H1 (cell line): ENCODE measurements around the gene NUDT7. TPM values are rescaled to one million over a fixed set of nuclear protein-coding genes. Genes with fewer than 3 reads are reported as not detected.

Experiments used
- CTCF ChIA-PET: fragments of 300-600 bp; sonication (Branson Sonifier 250); formaldehyde crosslinking; loops from one replicate; lab custom pipeline; 2021; ENCODE audit not compliant: partially characterized antibody; lab: Charles Lee
- POLR2A ChIA-PET: fragments of 300-600 bp; sonication (Branson Sonifier 250); formaldehyde crosslinking; loops from one replicate; lab custom pipeline; 2021; ENCODE audit warnings: inconsistent platforms; ENCODE audit not compliant: partially characterized antibody; lab: Charles Lee
- DNase-seq, 2 experiments: peaks; one replicate each; pipeline versions ENCODE4 v3.0.0 to v3.0.0-alpha.2; 2010 to 2022; ENCODE audit warnings: low spot score in 2 of 2, low read depth in 1 of 2, mixed read lengths in 1 of 2
- FAIRE-seq: peaks from 2 replicates; lab custom pipeline; 2011; peaks lifted over from hg19 to GRCh38; lab: Jason Lieb, UNC
- H2AFZ ChIP-seq: 2 replicates; pipeline ENCODE4 v1.8.1; 2012; ENCODE audit warnings: low read length, inconsistent platforms
- H2AK5ac ChIP-seq: 2 replicates; pipeline ENCODE4 v1.6.1; 2013; ENCODE audit warnings: low read depth, low read length
- H2BK120ac ChIP-seq: replicated peaks from 2 replicates; pipeline ENCODE3; 2013; ENCODE audit warnings: low read depth, low read length, inconsistent platforms
- H2BK12ac ChIP-seq: 2 replicates; pipeline ENCODE4 v1.6.1; 2013; ENCODE audit warnings: low read depth, low read length
- H2BK15ac ChIP-seq: 2 replicates; pipeline ENCODE4 v1.6.1; 2013; ENCODE audit warnings: low read length
- H2BK20ac ChIP-seq: 2 replicates; pipeline ENCODE4 v1.6.1; 2013; ENCODE audit warnings: low read length
- H2BK5ac ChIP-seq: 2 replicates; pipeline ENCODE4 v1.6.1; 2013; ENCODE audit warnings: low read depth, low read length
- H3K14ac ChIP-seq: 2 replicates; pipeline ENCODE4 v1.6.1; 2013; ENCODE audit warnings: inconsistent platforms; ENCODE audit not compliant: insufficient read length
- H3K18ac ChIP-seq: 2 replicates; pipeline ENCODE4 v1.6.1; 2013; ENCODE audit warnings: low read length; ENCODE audit errors: extremely low read depth
- H3K23ac ChIP-seq: 2 replicates; pipeline ENCODE4 v1.6.1; 2013; ENCODE audit warnings: inconsistent platforms; ENCODE audit not compliant: insufficient read length
- H3K23me2 ChIP-seq: 2 replicates; pipeline ENCODE4 v1.6.1; 2013; ENCODE audit warnings: low read depth, low read length
- H3K27ac ChIP-seq: 2 replicates; pipeline ENCODE4 v1.6.1; 2011; ENCODE audit warnings: low read depth, low read length, inconsistent platforms
- H3K27me3 ChIP-seq, 4 experiments: replicated peaks in 1 of 4; 1 replicate in 1 of 4; 2 replicates in 3 of 4; pipeline versions ENCODE4 v1.6.1 to v1.8.1; 2011 to 2013; ENCODE audit warnings: low read length in 3 of 4, mild to moderate bottlenecking in 3 of 4, inconsistent platforms in 2 of 4, mixed read lengths in 2 of 4, moderate library complexity in 1 of 4; ENCODE audit not compliant: control insufficient read depth in 3 of 4, insufficient read depth in 3 of 4; ENCODE audit errors: extremely low read depth in 1 of 4
- H3K36me3 ChIP-seq, 4 experiments: 2 replicates each; pipeline versions ENCODE4 v1.6.1 to v1.8.1; 2011 to 2013; ENCODE audit warnings: mild to moderate bottlenecking in 4 of 4, low read length in 3 of 4, moderate library complexity in 2 of 4, control low read depth in 1 of 4, inconsistent platforms in 1 of 4; ENCODE audit not compliant: insufficient read depth in 4 of 4, control insufficient read depth in 2 of 4
- H3K4ac ChIP-seq: replicated peaks from 2 replicates; pipeline ENCODE3; 2013; ENCODE audit warnings: low read length, low read depth, mixed read lengths, inconsistent platforms; ENCODE audit not compliant: insufficient read length
- H3K4me1 ChIP-seq, 4 experiments: replicated peaks in 1 of 4; 1 replicate in 1 of 4; 2 replicates in 3 of 4; pipeline versions ENCODE4 v1.6.1 to v1.8.1; 2011 to 2013; ENCODE audit warnings: low read length in 3 of 4, inconsistent platforms in 2 of 4, mixed read lengths in 1 of 4; ENCODE audit not compliant: insufficient read depth in 4 of 4, control insufficient read depth in 3 of 4
- H3K4me2 ChIP-seq, 2 experiments: 2 replicates each; pipeline versions ENCODE4 v1.6.1 to v1.8.1; 2011 to 2013; ENCODE audit warnings: low read depth in 2 of 2, low read length in 2 of 2, control low read depth in 1 of 2, inconsistent platforms in 1 of 2, mild to moderate bottlenecking in 1 of 2; ENCODE audit not compliant: insufficient read depth in 1 of 2
- H3K4me3 ChIP-seq, 4 experiments: fragments of 200-600, 300-600 bp in 1 of 4; sonication (generic), shearing (Covaris generic), sonication (Bioruptor Twin) in 1 of 4; 2 replicates each; pipeline versions ENCODE4 v1.5.1 to v1.8.1; 2011 to 2016; ENCODE audit warnings: low read length in 4 of 4, low read depth in 3 of 4, control low read depth in 2 of 4, inconsistent platforms in 2 of 4, mild to moderate bottlenecking in 2 of 4, mixed read lengths in 1 of 4, moderate library complexity in 1 of 4; ENCODE audit not compliant: insufficient read depth in 2 of 4; ENCODE audit errors: extremely low read depth in 1 of 4
- H3K56ac ChIP-seq: replicated peaks from 2 replicates; pipeline ENCODE3; 2013; ENCODE audit warnings: low read depth, mild to moderate bottlenecking, mixed read lengths, low read length, inconsistent platforms; ENCODE audit not compliant: insufficient read length
- H3K79me1 ChIP-seq: 2 replicates; pipeline ENCODE4 v1.6.1; 2013; ENCODE audit warnings: low read depth, low read length, control low read depth
- H3K79me2 ChIP-seq, 2 experiments: 2 replicates each; pipeline versions ENCODE4 v1.6.1 to v1.8.1; 2012 to 2013; ENCODE audit warnings: low read length in 2 of 2, mild to moderate bottlenecking in 2 of 2, inconsistent platforms in 1 of 2; ENCODE audit not compliant: insufficient read depth in 2 of 2, control insufficient read depth in 1 of 2
- H3K9ac ChIP-seq, 4 experiments: replicated peaks in 1 of 4; 1 replicate in 1 of 4; 2 replicates in 3 of 4; pipeline versions ENCODE4 v1.6.1 to v1.8.1; 2011 to 2013; ENCODE audit warnings: low read depth in 3 of 4, low read length in 3 of 4, control low read depth in 2 of 4, mild to moderate bottlenecking in 2 of 4, moderate library complexity in 2 of 4, inconsistent platforms in 1 of 4; ENCODE audit errors: extremely low read depth in 1 of 4
- H3K9me3 ChIP-seq, 2 experiments: 2 replicates each; pipeline versions ENCODE4 v1.6.1 to v1.8.1; 2012 to 2013; ENCODE audit warnings: mild to moderate bottlenecking in 2 of 2, moderate library complexity in 2 of 2, control low read depth in 1 of 2, inconsistent platforms in 1 of 2, low read depth in 1 of 2, low read length in 1 of 2, mixed read lengths in 1 of 2; ENCODE audit not compliant: insufficient read depth in 2 of 2
- H4K20me1 ChIP-seq, 2 experiments: replicated peaks in 1 of 2; 2 replicates each; pipeline versions ENCODE3 to v1.8.1; 2011 to 2013; ENCODE audit warnings: inconsistent platforms in 2 of 2, low read length in 2 of 2, mild to moderate bottlenecking in 1 of 2; ENCODE audit not compliant: insufficient read depth in 2 of 2, control insufficient read depth in 1 of 2
- H4K5ac ChIP-seq: 2 replicates; pipeline ENCODE4 v1.6.1; 2013; ENCODE audit warnings: low read length, low read depth, mixed read lengths, inconsistent platforms; ENCODE audit not compliant: insufficient read length
- H4K8ac ChIP-seq: 2 replicates; pipeline ENCODE4 v1.8.0; 2013; ENCODE audit warnings: mild to moderate bottlenecking, moderate library complexity, low read length, inconsistent platforms; ENCODE audit not compliant: insufficient read depth; ENCODE audit errors: extremely low read depth
- H4K91ac ChIP-seq: replicated peaks from 2 replicates; pipeline ENCODE3; 2013; ENCODE audit warnings: low read length, mixed read lengths, inconsistent platforms; ENCODE audit not compliant: insufficient read length
- BRCA1 ChIP-seq: IDR thresholded peaks from 2 replicates; pipeline ENCODE4 v1.6.1; 2012; ENCODE audit warnings: low read depth, low read length, improper control_type of control experiment
- CTBP2 ChIP-seq: IDR thresholded peaks from 2 replicates; pipeline ENCODE4 v1.7.0; 2011; ENCODE audit warnings: borderline replicate concordance, mild to moderate bottlenecking, moderate library complexity, mixed read lengths, low read length; ENCODE audit not compliant: insufficient read depth, insufficient read length
- CTCF ChIP-seq, 3 experiments: IDR thresholded peaks; 1 replicate in 2 of 3; 2 replicates in 1 of 3; pipeline versions ENCODE4 v1.5.1 to v1.6.1; 2011; ENCODE audit warnings: low read length in 3 of 3, mild to moderate bottlenecking in 3 of 3, inconsistent platforms in 2 of 3, low read depth in 1 of 3, moderate library complexity in 1 of 3; ENCODE audit not compliant: insufficient read depth in 1 of 3; ENCODE audit errors: control extremely low read depth in 1 of 3
- KDM4A ChIP-seq: IDR thresholded peaks from one replicate; pipeline ENCODE4 v1.7.1; 2012; ENCODE audit warnings: low read depth, mild to moderate bottlenecking, moderate library complexity, low read length, inconsistent platforms; ENCODE audit not compliant: severe bottlenecking
- MAFK ChIP-seq: IDR thresholded peaks from 2 replicates; pipeline ENCODE4 v1.6.1; 2012; ENCODE audit warnings: low read depth, mild to moderate bottlenecking, improper control_type of control experiment, low read length
- RNF2 ChIP-seq: fragments of 200-900, 300-1000 bp; sonication (generic); IDR thresholded peaks from 2 replicates; pipeline ENCODE4 v1.7.1; 2016; ENCODE audit warnings: borderline replicate concordance, low read depth, mild to moderate bottlenecking, antibody characterized with exemption, low read length; ENCODE audit not compliant: poor library complexity, severe bottlenecking; ENCODE audit errors: missing control alignments
- SAP30 ChIP-seq: fragments of 300-600 bp; sonication (generic); IDR thresholded peaks from 2 replicates; pipeline ENCODE4 v1.7.1; 2012; ENCODE audit warnings: low read length, moderate library complexity, mild to moderate bottlenecking, inconsistent platforms; ENCODE audit not compliant: insufficient read depth, insufficient replicate concordance
- YY1 ChIP-seq: IDR thresholded peaks from 2 replicates; pipeline ENCODE4 v1.6.1; 2011; ENCODE audit warnings: low read depth, mild to moderate bottlenecking, low read length
- WGBS, 2 experiments: shearing (Covaris generic) in 1 of 2; methylation state at CpG; one replicate each; pipeline versions ENCODE4 v1.1.6 to v1.1.7; 2013 to 2015; ENCODE audit warnings: low lambda C conversion rate in 2 of 2, mixed read lengths in 2 of 2, inconsistent platforms in 1 of 2, low coverage in 1 of 2, missing lambda C conversion rate in 1 of 2; ENCODE audit not compliant: insufficient replicate concordance in 2 of 2, insufficient coverage in 1 of 2, insufficient read length in 1 of 2; ENCODE audit errors: extremely low coverage in 1 of 2, missing lambda C conversion rate in 1 of 2; 5-methylcytosine and 5-hydroxymethylcytosine counted together
- polyA plus RNA-seq, 7 experiments: library from polyadenylated mRNA; depleted of rRNA in 3 of 7; stranded (reverse) in 5 of 7; unstranded in 2 of 7; fragments of >200 nt in 5 of 7; fragments of 200-250 nt in 2 of 7; gene quantifications; 1 replicate in 5 of 7; 2 replicates in 1 of 7; 4 replicates in 1 of 7; pipeline versions ENCODE4 v1.2.1 to v1.2.3, GENCODE V29; 2011 to 2013; ENCODE audit warnings: missing spikeins in 2 of 7, mixed read lengths in 2 of 7
- total RNA-seq: library from RNA; stranded (reverse); fragmentation: NEBNext Ultra II Directional; extraction: Animal tissue kit (Norgen Biotek cat#: 25700); gene quantifications from 2 replicates; pipeline ENCODE4 v1.2.1, GENCODE V29; 2021

NUDT7 gene
- total and polyA plus RNA-seq, 2 of the 8 experiments (the other 6 are each of a cell fraction or from before 2014, with no cell fraction given): 8.8 to 19.7 TPM

- H3K36me3 ChIP-seq: no peaks in the 10 kb centered on the region
- H3K27me3 ChIP-seq: no peaks in the 10 kb centered on the region
- H3K27ac ChIP-seq: no peak overlapping the region
- H2AFZ ChIP-seq: no peak overlapping the region
- no peak overlapping the region for H2BK12ac ChIP-seq
- H3K9me3 ChIP-seq: no peaks in the 10 kb centered on the region; a peak in 1 of 4 replicates
- FAIRE-seq (no peak), DNase-seq (no peak)
- H4K5ac ChIP-seq: no peak overlapping the region
- H2BK120ac ChIP-seq: no peak overlapping the region
- no peak overlapping the region for H2BK15ac ChIP-seq
- no peaks in the 10 kb centered on the region for H3K79me1 ChIP-seq
- no peak overlapping the region for H2BK20ac ChIP-seq
- ChIA-PET CTCF (no interaction called here), POLR2A (interaction anchor here (0.9 kb wide), 1 partner anchor 13 kb away, joined by 3 read pairs; no protein-coding TSS in a partner anchor)
- H3K23ac ChIP-seq: no peak overlapping the region
- H3K56ac ChIP-seq: no peak overlapping the region
- no peaks in the 10 kb centered on the region for H4K20me1 ChIP-seq
- H3K4me2 ChIP-seq: no peak overlapping the region
- no peak overlapping the region for H4K8ac ChIP-seq
- no peak overlapping the region for H4K91ac ChIP-seq
- H3K9ac ChIP-seq: no peak overlapping the region
- H3K4ac ChIP-seq: no peak overlapping the region
- H3K23me2 ChIP-seq: no peaks in the 10 kb centered on the region
- H3K14ac ChIP-seq: no peak overlapping the region
- 85% methylated on average over 10 of the region's 10 CpGs; no CpG with 5 or more reads in 1 of the 2 experiments for WGBS, 2 experiments
- no peak overlapping the region for H2AK5ac ChIP-seq
- H2BK5ac ChIP-seq: no peak overlapping the region
- no peak overlapping the region for H3K18ac ChIP-seq
- H3K79me2 ChIP-seq: no peaks in the 10 kb centered on the region
- H3K4me3 ChIP-seq: no peak overlapping the region
- H3K4me1 ChIP-seq: no peaks in the 10 kb centered on the region
- TF ChIP-seq CTCF (IDR thresholded peaks at IDR 0.05; ENCODE audit: control extremely low read depth in 1 of 3, insufficient read depth in 1 of 3, low read depth in 1 of 3, low read length in 3 of 3): no peak
- no peak for TF ChIP-seq SAP30
- no peak for TF ChIP-seq KDM4A
- TF ChIP-seq YY1: no peak
- TF ChIP-seq MAFK: no peak
- TF ChIP-seq BRCA1: no peak
- TF ChIP-seq CTBP2: no peak
- no peak for TF ChIP-seq RNF2
Measured at GRCh38 chr16:77738706-77739558, 16.6 kb downstream of the NUDT7 start.
